GM18498 (cell line): ENCODE measurements around the gene MICAL3.
"Not testable (repeated sequence)": the region's sequence is repeated elsewhere in the genome, so short reads cannot be mapped to it uniquely, and the experiment has no call there.

Experiments
- ATAC-seq: cut with Tn5 transposase; IDR thresholded peaks from one replicate; pipeline ENCODE4 v1.9.1; 2021; ENCODE audit warnings: mild to moderate bottlenecking, moderate library complexity; ENCODE audit not compliant: unreplicated experiment

Gene MICAL3

GRCh38 chr22:17892376-17892775, 132.0 kb downstream of the MICAL3 start:
- no peak for ATAC-seq

GRCh38 chr22:17891481-17892167, 132.7 kb downstream of the MICAL3 start:
- ATAC-seq, result no peak

- no peak for ATAC-seq
Measured at GRCh38 chr22:17890892-17891291, 133.5 kb downstream of the MICAL3 start.

GRCh38 chr22:17890245-17890671, 134.1 kb downstream of the MICAL3 start:
- ATAC-seq, result no peak

GRCh38 chr22:17888855-17889254, 135.5 kb downstream of the MICAL3 start:
- ATAC-seq, result no peak

- no peak for ATAC-seq
Measured at GRCh38 chr22:17888439-17888838, 135.9 kb downstream of the MICAL3 start.

GRCh38 chr22:17884893-17885292, 139.5 kb downstream of the MICAL3 start:
- ATAC-seq, result no peak

- ATAC-seq, result no peak
Measured at GRCh38 chr22:17884084-17884483, 140.3 kb downstream of the MICAL3 start.

- ATAC-seq, result no peak
Measured at GRCh38 chr22:17883356-17883755, 141.0 kb downstream of the MICAL3 start.

GRCh38 chr22:17882727-17883126, 141.6 kb downstream of the MICAL3 start:
- no peak for ATAC-seq

- no peak for ATAC-seq
Measured at GRCh38 chr22:17882162-17882561, 142.2 kb downstream of the MICAL3 start.

- no peak for ATAC-seq
Measured at GRCh38 chr22:17881366-17881765, 143.0 kb downstream of the MICAL3 start.

GRCh38 chr22:17880468-17880867, 143.9 kb downstream of the MICAL3 start:
- ATAC-seq, result no peak

GRCh38 chr22:17880020-17880419, 144.3 kb downstream of the MICAL3 start:
- ATAC-seq, result no peak

GRCh38 chr22:17878941-17879340, 145.4 kb downstream of the MICAL3 start:
- no peak for ATAC-seq

- ATAC-seq, result no peak
Measured at GRCh38 chr22:17878186-17878694, 146.1 kb downstream of the MICAL3 start.

GRCh38 chr22:17876878-17877855, 147.2 kb downstream of the MICAL3 start:
- ATAC-seq, result not testable (repeated sequence)

- no peak for ATAC-seq
Measured at GRCh38 chr22:17876306-17876831, 148.0 kb downstream of the MICAL3 start.

- ATAC-seq, result no peak
Measured at GRCh38 chr22:17875631-17876030, 148.7 kb downstream of the MICAL3 start.

- ATAC-seq, result no peak
Measured at GRCh38 chr22:17875156-17875555, 149.2 kb downstream of the MICAL3 start.

GRCh38 chr22:17874231-17874905, 150.0 kb downstream of the MICAL3 start:
- ATAC-seq, result no peak
